ENCODE measurements around the gene FCGR2B.
A peak's percentile ranks its signal among the peaks of the same experiment; 100 is the strongest.

Gene FCGR2B

GRCh38 chr1:161725908-161726472 is 63.0 kb downstream of the FCGR2B start:
- H3K4me3 ChIP-seq (ENCODE audit: low read length), result peak overlapping the region; percentile 81
- peaks cover 4% of the 10 kb centered on the region for H3K4me1 ChIP-seq (ENCODE audit: insufficient read depth, low read length)
- H3K27me3 ChIP-seq (ENCODE audit: insufficient read depth, low read length), result peaks cover 51% of the 10 kb centered on the region
- WGBS, result 1% methylated on average over 34 of the region's 34 CpGs
- peak overlapping the region; percentile 52; the same call in 1 of the 2 replicates for H3K9ac ChIP-seq (ENCODE audit: low read depth, low read length)
- H3K9me3 ChIP-seq (ENCODE audit: insufficient read depth, low read depth, low read length), result no peaks in the 10 kb centered on the region
- no peaks in the 10 kb centered on the region for H3K36me3 ChIP-seq (ENCODE audit: insufficient read depth, low read length)
- no peak overlapping the region for H3K27ac ChIP-seq (ENCODE audit: low read depth, low read length)

- Histone ChIP-seq H3K27me3 (ENCODE audit: insufficient read depth, low read length) (peaks cover 50% of the 10 kb centered on the region), H3K4me3 (ENCODE audit: low read length) (peak overlapping the region; percentile 81), H3K4me1 (ENCODE audit: insufficient read depth, low read length) (peaks cover 8% of the 10 kb centered on the region), H3K27ac (ENCODE audit: low read depth, low read length) (peak overlapping the region; percentile 42; the same call in 1 of the 2 replicates), H3K9me3 (ENCODE audit: insufficient read depth, low read depth, low read length) (no peaks in the 10 kb centered on the region), H3K9ac (ENCODE audit: low read depth, low read length) (peak overlapping the region; percentile 71), H3K36me3 (ENCODE audit: insufficient read depth, low read length) (no peaks in the 10 kb centered on the region)
- under 1% methylated on average over 79 of the region's 83 CpGs for WGBS
Observed at GRCh38 chr1:161726473-161727255, 63.7 kb downstream of the FCGR2B start.

GRCh38 chr1:161727256-161727924 is 64.4 kb downstream of the FCGR2B start:
- H3K4me1 ChIP-seq (ENCODE audit: insufficient read depth, low read length), result peaks cover 8% of the 10 kb centered on the region
- peak overlapping the region; percentile 81 for H3K4me3 ChIP-seq (ENCODE audit: low read length)
- H3K9me3 ChIP-seq (ENCODE audit: insufficient read depth, low read depth, low read length), result no peaks in the 10 kb centered on the region
- H3K27ac ChIP-seq (ENCODE audit: low read depth, low read length), result peak overlapping the region; percentile 42; the same call in 1 of the 2 replicates
- peaks cover 49% of the 10 kb centered on the region for H3K27me3 ChIP-seq (ENCODE audit: insufficient read depth, low read length)
- WGBS, result 2% methylated on average over 38 of the region's 38 CpGs
- H3K9ac ChIP-seq (ENCODE audit: low read depth, low read length), result peak overlapping the region; percentile 71
- no peaks in the 10 kb centered on the region for H3K36me3 ChIP-seq (ENCODE audit: insufficient read depth, low read length)
